ENCODE measurements around the gene TBC1D3.
"Not testable (repeated sequence)": the region's sequence is repeated elsewhere in the genome, so short reads cannot be mapped to it uniquely, and the experiment has no call there.

DNA sequence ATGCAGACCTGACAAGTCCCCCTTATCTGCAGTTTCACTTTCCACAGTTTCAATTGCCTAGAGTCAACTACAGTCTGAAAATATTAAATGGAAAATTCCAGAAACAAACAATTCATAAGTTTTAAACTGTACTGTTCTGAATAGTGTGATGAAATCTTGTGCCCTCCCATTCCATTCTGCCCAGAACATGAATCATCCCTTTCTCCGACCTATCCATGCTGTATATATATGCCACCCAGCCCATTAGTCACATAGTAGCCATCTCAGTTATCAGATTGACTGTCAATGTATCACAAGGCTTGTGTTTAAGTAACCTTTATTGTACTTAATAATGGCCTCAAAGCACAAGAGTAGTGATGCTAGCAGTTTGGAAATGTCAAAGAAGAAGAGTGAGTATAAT is 40.4 kb upstream of the TBC1D3 start:
- not testable (repeated sequence) for TF ChIP-seq TCF7L2 (IDR thresholded peaks at IDR 0.05; ENCODE audit: low read depth, low read length); POLR2AphosphoS5 (IDR thresholded peaks at IDR 0.05; ENCODE audit: low read depth, low read length); SIN3A (IDR thresholded peaks at IDR 0.05; ENCODE audit: borderline replicate concordance, insufficient read depth, low read depth, low read length)
- TF ChIP-seq, protein P1, sequence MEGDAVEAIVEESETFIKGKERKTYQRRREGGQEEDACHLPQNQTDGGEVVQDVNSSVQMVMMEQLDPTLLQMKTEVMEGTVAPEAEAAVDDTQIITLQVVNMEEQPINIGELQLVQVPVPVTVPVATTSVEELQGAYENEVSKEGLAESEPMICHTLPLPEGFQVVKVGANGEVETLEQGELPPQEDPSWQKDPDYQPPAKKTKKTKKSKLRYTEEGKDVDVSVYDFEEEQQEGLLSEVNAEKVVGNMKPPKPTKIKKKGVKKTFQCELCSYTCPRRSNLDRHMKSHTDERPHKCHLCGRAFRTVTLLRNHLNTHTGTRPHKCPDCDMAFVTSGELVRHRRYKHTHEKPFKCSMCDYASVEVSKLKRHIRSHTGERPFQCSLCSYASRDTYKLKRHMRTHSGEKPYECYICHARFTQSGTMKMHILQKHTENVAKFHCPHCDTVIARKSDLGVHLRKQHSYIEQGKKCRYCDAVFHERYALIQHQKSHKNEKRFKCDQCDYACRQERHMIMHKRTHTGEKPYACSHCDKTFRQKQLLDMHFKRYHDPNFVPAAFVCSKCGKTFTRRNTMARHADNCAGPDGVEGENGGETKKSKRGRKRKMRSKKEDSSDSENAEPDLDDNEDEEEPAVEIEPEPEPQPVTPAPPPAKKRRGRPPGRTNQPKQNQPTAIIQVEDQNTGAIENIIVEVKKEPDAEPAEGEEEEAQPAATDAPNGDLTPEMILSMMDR (IDR thresholded peaks at IDR 0.05) = not testable (repeated sequence)

Measured in Panc1 (cell line).